Tongue (tissue), 2 donors: Measurements from ENCODE around the gene ARMH1. TPM values are rescaled to one million over a fixed set of nuclear protein-coding genes. Genes with fewer than 3 reads are reported as not detected.

Experiments used
- DNase-seq: peaks from one replicate; pipeline ENCODE4 v3.0.0-alpha.2; 2015
- total RNA-seq: library from RNA; depleted of rRNA; stranded (reverse); fragments of >200 nt; gene quantifications from one replicate; pipeline ENCODE4 v1.2.3, GENCODE V29; 2014

Gene ARMH1
- total RNA-seq, 1 donor from 2014 or later = 1.6 TPM

DNA sequence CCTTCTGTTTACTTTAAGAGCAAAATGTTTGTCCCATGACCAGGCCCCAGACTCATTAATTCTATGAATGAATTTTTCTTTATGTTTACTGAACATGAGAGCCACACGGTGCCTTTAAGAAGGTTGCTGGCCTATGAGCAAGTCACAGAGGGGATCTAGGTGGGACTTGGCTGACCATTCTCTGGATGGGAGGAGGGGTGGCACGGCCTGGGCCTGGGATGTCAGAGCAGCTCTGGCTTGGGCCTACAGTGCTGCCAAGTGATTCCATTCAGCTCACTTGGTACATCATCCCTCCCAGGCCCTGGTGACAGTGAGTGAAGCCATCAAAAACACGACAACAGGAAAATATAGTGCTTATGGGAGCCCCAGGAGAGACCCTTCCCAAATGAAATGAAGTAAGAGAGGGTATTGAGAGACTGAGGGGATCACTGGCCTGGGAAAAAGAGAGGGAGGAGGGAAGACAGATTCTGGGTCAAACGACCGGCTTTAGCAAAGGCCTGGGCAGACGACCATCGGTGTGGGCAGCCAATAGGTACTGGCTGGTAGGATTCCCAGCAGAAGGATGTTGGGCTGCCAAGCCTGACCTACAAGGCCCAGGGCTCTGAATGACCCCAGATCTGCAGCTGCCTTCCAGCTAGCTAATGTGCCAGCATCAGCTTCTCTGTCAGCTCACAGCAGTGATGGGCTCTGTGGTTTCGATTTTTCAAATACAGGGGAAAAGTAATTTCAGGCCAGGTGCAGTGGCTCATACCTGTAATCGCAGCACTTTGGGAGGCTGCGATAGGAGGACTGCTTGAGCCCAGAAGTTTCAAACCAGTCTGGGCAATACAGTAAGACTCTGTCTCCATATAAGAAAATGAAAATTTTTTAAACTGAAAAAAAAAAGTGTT lies 3.5 kb upstream of the ARMH1 start:
- no peak for DNase-seq

GRCh38 chr1:44672254-44672955 lies 2.1 kb upstream of the ARMH1 start:
- DNase-seq = peak; percentile 49

GRCh38 chr1:44672961-44673674 lies 1.4 kb upstream of the ARMH1 start:
- DNase-seq = peak; percentile 53

DNA sequence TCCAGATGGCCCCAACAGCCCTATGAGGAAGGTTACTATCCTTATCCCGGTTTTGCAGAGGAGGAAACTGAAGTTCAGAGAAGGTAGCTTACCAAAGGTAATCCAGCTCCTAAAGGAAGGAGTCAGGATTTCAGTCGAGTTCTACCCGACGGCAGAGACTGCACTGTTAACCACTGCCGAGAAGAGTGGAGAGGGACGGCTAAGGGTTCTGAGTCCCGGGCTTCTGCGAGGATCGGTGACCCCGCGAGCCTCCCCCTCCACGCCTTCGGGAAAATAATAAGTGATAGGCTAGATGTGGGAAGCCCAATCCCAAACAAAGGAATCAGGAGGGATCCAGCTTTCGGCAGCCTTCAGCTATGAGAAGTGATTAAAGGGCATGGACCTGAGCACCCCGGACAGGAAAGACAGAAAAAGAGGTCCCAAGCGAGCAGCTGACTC lies 820 bp upstream of the ARMH1 start:
- DNase-seq = no peak

DNA sequence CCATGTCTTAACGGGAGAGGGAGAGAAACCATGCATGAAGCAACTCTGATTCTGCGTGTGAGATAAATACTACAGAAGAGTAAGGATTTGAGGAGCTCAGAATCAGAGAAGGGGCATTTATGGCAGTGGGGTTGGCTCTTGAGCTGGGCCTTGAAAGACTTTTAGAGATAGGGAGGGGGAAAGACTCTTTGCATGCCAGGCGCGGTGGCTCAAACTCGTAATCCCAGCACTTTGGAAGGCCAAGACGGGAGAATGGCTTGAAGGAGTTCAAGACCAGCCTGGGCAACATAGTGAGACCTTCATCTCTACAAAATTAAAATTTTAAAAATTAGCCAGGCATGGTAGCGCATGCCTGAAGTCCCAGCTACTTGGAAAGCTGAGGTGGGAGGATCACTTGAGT lies 672 bp downstream of the ARMH1 start:
- no peak for DNase-seq

GRCh38 chr1:44676484-44677200 lies 2.1 kb downstream of the ARMH1 start:
- no peak for DNase-seq

- no peak for DNase-seq
Measured at GRCh38 chr1:44677201-44677766, 2.8 kb downstream of the ARMH1 start.

DNA sequence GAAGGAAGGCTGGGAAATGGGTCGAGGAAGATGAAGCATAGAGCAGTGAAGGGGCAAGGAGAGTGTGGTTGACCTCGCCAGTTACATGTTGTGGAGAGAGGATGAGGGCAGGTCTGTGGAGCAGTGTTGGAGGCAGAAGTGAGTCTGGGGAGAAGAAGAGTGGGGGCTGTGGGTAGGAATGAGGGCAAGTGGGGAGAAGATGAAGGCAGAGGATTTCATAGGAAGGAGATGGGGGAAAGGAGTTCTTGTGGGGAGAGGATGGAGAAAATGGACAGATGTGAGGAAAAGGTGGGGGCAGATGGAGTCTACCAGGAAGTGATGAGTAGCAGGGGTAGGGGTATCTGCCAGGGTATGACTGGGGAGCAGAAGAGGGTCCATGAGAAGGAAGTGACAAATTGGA lies 3.6 kb downstream of the ARMH1 start:
- no peak for DNase-seq

- DNase-seq = no peak
Measured at GRCh38 chr1:44678626-44679025, 4.1 kb downstream of the ARMH1 start.

DNA sequence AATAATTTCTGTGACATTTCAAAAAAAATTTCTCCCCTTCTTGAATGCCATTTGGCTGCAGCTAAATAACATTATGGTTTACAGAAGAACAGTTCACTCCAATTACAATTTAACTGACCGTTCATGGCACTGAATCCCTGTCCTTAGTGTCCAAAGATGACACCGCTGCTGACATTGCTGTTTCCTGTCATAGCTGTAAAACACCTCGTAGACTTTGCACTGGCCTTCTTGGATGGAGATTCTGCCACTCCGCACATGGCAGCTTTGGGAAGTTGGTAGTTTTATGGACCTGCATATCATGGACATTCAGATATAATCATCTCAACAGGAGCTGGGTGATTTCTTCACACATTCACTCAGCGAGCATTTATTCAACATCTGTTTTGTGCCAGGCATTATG lies 5.0 kb downstream of the ARMH1 start:
- no peak for DNase-seq

DNA sequence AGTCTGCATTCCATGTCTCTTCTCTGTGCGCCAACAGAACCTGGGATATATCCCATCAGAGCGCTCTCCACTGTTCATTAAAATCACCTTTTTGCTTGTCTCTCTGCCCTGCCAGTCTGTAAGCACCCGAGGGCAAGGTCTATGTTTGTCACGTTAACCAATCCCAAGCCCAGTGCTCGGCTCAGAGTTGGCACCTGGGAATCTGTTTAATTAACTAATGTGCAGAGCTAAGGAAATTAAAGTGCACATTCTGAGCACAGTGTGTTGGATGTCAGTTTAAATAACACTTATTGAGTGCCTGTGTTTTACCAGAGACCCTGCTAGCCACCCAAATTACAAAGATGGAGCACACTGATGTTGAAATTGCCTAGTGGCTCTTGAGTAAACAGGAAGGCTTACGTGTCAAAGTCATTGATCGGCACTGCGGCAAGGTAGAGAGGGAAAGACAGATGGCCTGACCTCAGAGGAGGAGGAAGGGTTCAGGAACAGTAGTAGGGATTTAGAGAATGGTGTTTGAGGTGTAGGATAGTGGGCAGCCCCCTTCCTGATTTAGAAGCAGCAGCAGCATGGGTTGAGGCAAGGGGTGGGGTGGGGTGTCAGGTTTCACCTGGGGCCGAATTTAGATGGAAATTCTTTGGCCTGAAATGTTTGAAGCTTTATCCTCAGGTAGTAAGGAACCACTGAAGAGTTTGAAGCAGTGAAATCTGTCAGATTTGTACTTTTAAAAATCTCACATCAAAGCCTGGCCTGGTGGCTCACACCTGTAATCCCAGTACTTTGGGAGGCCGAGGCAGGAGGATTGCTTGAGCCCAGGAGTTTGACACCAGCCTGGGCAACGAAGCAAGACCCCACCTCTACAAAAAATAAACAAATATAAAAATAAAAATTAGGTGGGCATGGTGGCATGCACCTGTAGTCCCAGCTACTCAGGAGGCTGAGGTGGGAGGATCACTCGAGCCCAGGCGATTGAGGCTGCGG lies 7.7 kb downstream of the ARMH1 start:
- no peak for DNase-seq

GRCh38 chr1:44682883-44683265 lies 8.4 kb downstream of the ARMH1 start:
- no peak for DNase-seq

GRCh38 chr1:44684525-44684924 lies 10.0 kb downstream of the ARMH1 start:
- no peak for DNase-seq

DNA sequence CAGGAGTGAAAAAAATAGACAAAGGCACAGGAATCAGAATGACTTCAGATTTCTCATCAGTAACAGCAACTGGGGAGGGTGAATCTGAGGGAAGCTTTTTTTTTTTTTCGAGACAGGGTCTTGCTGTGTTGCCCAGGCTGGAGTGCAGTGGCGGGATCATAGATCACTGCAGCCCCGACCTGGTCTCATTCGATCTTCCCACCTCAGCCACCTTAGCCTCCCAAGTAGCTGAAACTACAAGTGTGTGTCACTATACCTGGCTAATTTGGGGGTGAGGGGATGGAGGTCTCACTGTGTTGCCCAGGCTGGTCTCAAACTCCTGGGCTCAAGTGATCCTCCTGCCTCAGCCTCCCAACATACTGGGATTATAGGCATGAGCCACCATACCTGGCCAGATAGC lies 10.7 kb downstream of the ARMH1 start:
- no peak for DNase-seq

- no peak for DNase-seq
Measured at GRCh38 chr1:44685881-44686280, 11.4 kb downstream of the ARMH1 start.

DNA sequence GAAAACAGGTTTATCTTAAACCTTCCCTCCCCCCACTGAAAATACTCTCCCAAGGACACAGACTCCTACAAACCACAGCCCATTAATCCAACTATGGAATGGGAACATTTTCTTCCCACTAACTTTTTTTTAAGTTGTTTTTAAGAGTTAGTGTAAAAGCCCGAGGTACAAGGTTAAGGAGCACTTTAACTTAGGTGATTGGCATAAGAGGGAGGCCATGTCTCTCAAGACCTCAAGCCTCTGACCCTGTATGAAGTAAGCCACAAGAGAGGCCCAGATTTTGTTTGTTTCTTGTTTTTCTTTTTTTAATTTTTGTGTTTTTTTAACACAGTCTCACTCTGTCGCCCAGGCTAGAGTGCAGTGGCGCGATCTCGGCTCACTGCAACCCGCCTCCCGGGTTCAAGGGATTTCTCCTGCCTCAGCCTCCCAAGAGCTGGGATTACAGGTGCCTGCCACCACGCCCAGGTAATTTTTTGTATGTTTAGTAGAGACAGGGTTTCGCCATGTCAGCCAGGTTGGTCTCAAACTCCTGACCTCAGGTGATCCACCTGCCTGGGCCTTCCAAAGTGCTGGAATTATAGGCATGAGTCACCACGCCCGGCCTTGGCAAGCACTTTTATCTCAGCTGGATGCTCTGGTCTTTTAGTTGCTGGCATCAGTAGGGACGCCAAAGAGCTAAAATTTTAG lies 14.4 kb downstream of the ARMH1 start:
- DNase-seq = no peak

GRCh38 chr1:44689447-44689765 lies 14.9 kb downstream of the ARMH1 start:
- no peak for DNase-seq

DNA sequence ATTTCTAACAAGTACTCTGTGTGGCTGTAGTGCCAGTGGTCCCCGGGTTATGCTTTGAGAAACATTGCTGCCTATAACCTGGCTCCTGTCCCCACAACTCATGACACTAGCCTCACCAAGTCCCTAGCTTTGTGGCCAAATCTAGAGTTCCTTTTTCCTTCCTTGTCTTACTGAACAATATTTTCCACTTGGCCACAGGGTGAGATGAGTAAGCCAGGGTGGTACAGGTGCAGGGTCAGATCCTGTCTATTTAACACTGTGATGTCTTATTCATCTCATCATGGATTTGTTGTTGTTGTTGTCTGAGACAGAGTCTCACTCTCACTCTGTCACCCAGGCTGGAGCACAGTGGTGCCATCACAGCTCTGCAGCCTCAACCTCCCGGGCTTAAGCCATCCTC lies 18.6 kb downstream of the ARMH1 start:
- no peak for DNase-seq

DNA sequence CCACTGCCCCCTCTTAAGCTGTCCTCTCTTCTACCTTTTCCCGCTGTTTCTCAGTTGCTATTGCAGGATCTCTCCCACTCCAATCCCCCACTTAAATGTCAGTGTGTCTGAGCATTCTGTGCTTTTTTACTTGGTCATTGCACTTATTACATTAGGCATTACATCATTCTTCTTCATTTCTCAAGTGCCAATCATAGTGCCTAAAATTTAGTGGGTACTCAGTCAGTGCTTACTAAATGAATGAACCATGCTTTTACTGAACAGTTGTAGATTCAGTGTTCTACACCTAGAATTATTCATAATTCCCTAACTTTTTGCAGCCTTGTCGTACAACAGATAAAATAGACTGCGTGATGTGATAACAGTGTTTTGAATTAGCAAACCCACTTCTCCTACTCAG lies 19.4 kb downstream of the ARMH1 start:
- DNase-seq = no peak

DNA sequence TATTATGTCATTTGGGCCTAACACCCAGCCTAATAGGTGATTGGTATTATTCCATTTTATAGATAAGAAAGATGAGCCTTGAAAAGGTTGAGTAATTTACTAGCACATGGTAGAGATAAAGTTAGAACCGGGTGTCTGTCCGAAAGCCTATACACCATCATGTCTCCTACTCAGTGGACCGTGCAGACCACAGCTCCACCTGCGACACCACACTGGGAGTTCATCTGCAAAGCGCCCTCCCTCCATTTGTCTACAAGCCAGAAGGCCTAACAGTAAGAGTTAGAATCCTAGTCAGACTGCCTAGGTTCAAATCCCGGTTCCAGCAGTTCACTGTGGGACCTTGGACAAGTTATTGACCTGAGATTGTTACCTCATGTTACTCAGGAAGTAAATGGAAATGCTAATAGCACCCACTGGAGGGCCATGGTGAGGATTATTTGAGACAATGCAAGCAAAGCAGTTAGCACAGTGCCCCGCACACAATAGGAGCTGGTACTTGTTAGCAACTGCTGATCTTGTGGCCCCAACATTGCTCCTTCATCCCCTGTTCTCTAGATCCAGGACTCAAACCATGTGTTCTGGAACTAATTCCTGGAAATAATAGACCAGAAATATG lies 20.5 kb downstream of the ARMH1 start:
- DNase-seq = no peak
